GM19035 (cell line): ENCODE results near the gene GADD45G.

Source experiments
- ATAC-seq: cut with Tn5 transposase; IDR thresholded peaks from one replicate; pipeline ENCODE4 v1.9.1; 2021; ENCODE audit not compliant: unreplicated experiment

Gene GADD45G

GRCh38 chr9:89604729-89605464 is at the start of gene GADD45G:
Gene GADD45G, plus strand, starts transcription at chr9:89605012. Its CDS starts 110 bp downstream, at chr9:89605122.
- peak; percentile 65 for ATAC-seq

- ATAC-seq, result no peak
These were observed 49.8 kb upstream of the GADD45G start for GRCh38 chr9:89555036-89555415.

GRCh38 chr9:89555451-89556375 is 49.1 kb upstream of the GADD45G start:
- peak; percentile 62 for ATAC-seq

GRCh38 chr9:89558196-89558899 is 46.5 kb upstream of the GADD45G start:
- no peak for ATAC-seq

- ATAC-seq, result no peak
These were observed 45.9 kb upstream of the GADD45G start for GRCh38 chr9:89558948-89559347.

- no peak for ATAC-seq
These were observed 42.5 kb upstream of the GADD45G start for GRCh38 chr9:89562186-89562814.

GRCh38 chr9:89563571-89564345 is 41.1 kb upstream of the GADD45G start:
- no peak for ATAC-seq

GRCh38 chr9:89564346-89564878 is 40.4 kb upstream of the GADD45G start:
- ATAC-seq, result peak; percentile 92

- no peak for ATAC-seq
These were observed 37.2 kb upstream of the GADD45G start for GRCh38 chr9:89567649-89568048.

- ATAC-seq, result no peak
These were observed 30.5 kb upstream of the GADD45G start for GRCh38 chr9:89574309-89574708.

- ATAC-seq, result no peak
These were observed 28.4 kb upstream of the GADD45G start for GRCh38 chr9:89576404-89576839.

- no peak for ATAC-seq
These were observed 27.4 kb upstream of the GADD45G start for GRCh38 chr9:89577363-89577762.

GRCh38 chr9:89579741-89580385 is 24.9 kb upstream of the GADD45G start:
- no peak for ATAC-seq

GRCh38 chr9:89586311-89586710 is 18.5 kb upstream of the GADD45G start:
- no peak for ATAC-seq

GRCh38 chr9:89588271-89588879 is 16.4 kb upstream of the GADD45G start:
- no peak for ATAC-seq

GRCh38 chr9:89590415-89590814 is 14.4 kb upstream of the GADD45G start:
- no peak for ATAC-seq

GRCh38 chr9:89591274-89592212 is 13.3 kb upstream of the GADD45G start:
- no peak for ATAC-seq
